ENCODE measurements around the gene SLC10A7. TPM values are rescaled to one million over a fixed set of nuclear protein-coding genes. Genes with fewer than 3 reads are reported as not detected.

The SLC10A7 gene
- total and polyA plus RNA-seq, 12 donors, result 1.7 to 27.5 (median 13.0) TPM

DNA sequence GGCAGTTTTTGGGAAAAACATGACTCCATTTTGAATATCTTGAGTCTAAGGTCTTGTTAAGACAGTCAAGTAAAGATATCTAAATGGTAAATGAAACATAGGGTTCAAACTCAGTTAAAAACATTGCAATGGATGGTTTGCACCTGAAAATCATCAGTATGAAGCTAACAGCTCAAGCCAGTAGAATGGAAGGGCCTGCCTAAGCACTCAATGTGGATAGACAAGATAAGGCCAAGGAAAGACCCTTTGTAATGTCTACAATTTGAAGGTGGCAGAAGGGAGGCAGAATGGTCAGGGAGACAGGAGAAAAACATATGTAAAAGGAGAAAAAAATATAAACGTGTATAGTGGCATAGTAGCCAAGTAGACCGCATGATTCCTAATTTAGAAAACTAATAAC lies 229.2 kb downstream of the SLC10A7 start:
- 40 to 94% (median 84%) methylated on average over 2 of the region's 2 CpGs for WGBS, 4 donors

GRCh38 chr4:146291313-146291712 lies 230.4 kb downstream of the SLC10A7 start:
- intact Hi-C loops (cut with DNase I), result no loop called here
- no peaks in the 10 kb centered on the region for H3K4me1 ChIP-seq (replicated peaks in 1 of 2)
- no peak for DNase-seq
- H3K27me3 ChIP-seq, result no peaks in the 10 kb centered on the region
- H3K9me3 ChIP-seq (replicated peaks in 1 of 3), result no peaks in the 10 kb centered on the region
- no peak overlapping the region for H3K4me3 ChIP-seq
- WGBS, 4 donors, result 96 to 100% (median 96%) methylated on average over 1 of the region's 1 CpG
- TF ChIP-seq, protein P1, sequence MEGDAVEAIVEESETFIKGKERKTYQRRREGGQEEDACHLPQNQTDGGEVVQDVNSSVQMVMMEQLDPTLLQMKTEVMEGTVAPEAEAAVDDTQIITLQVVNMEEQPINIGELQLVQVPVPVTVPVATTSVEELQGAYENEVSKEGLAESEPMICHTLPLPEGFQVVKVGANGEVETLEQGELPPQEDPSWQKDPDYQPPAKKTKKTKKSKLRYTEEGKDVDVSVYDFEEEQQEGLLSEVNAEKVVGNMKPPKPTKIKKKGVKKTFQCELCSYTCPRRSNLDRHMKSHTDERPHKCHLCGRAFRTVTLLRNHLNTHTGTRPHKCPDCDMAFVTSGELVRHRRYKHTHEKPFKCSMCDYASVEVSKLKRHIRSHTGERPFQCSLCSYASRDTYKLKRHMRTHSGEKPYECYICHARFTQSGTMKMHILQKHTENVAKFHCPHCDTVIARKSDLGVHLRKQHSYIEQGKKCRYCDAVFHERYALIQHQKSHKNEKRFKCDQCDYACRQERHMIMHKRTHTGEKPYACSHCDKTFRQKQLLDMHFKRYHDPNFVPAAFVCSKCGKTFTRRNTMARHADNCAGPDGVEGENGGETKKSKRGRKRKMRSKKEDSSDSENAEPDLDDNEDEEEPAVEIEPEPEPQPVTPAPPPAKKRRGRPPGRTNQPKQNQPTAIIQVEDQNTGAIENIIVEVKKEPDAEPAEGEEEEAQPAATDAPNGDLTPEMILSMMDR (IDR thresholded peaks at IDR 0.05), result no peak
- H3K36me3 ChIP-seq (replicated peaks in 1 of 2), result no peaks in the 10 kb centered on the region
- H3K27ac ChIP-seq, result no peak overlapping the region

More for the DNA sequence above, 229.2 kb downstream of the SLC10A7 start:
- intact Hi-C loops (cut with DNase I), result no loop called here
- no peak overlapping the region for H3K4me3 ChIP-seq
- H3K4me1 ChIP-seq (replicated peaks in 1 of 2), result no peaks in the 10 kb centered on the region
- H3K27me3 ChIP-seq, result no peaks in the 10 kb centered on the region
- no peak for TF ChIP-seq POLR2A (IDR thresholded peaks at IDR 0.05)
- TF ChIP-seq, protein P1 (IDR thresholded peaks at IDR 0.05), result no peak
- no peak overlapping the region for H3K27ac ChIP-seq
- no peaks in the 10 kb centered on the region for H3K36me3 ChIP-seq (replicated peaks in 1 of 2)
- H3K9me3 ChIP-seq (replicated peaks in 1 of 3), result no peaks in the 10 kb centered on the region
- no peak for DNase-seq

DNA sequence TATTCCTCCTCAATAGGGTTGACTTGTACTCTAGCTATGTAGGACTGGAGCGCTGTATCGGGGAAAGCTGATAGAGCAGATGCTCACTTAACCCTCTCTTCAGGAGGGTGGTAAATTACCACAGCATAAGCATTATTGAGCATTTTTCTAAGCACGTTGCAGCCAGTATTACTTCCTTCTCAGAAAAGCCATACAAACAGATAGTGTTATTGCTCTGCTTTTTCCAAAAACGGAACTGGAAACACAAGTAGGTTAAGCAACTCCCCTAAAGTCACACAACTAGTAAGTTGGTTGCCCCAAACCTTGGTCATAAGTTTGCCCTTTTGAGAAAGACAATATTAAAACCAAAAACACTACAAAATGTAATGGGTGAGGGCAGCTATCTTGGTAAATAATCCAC lies 233.5 kb downstream of the SLC10A7 start:
- WGBS, 4 donors, result 61 to 79% (median 68%) methylated on average over 4 of the region's 4 CpGs
- H3K27ac ChIP-seq, result no peak overlapping the region
- H3K27me3 ChIP-seq, result no peaks in the 10 kb centered on the region
- H3K4me3 ChIP-seq, result no peak overlapping the region
- peaks cover 0 to 10% of the 10 kb centered on the region in 2 donors for H3K4me1 ChIP-seq (replicated peaks in 1 of 2)
- TF ChIP-seq POLR2A (IDR thresholded peaks at IDR 0.05), result no peak
- TF ChIP-seq, protein P1 (IDR thresholded peaks at IDR 0.05), result no peak
- H3K36me3 ChIP-seq (replicated peaks in 1 of 2), result no peaks in the 10 kb centered on the region
- no peaks in the 10 kb centered on the region for H3K9me3 ChIP-seq (replicated peaks in 1 of 3)
- intact Hi-C loops (cut with DNase I), result no loop called here
- DNase-seq, result no peak

DNA sequence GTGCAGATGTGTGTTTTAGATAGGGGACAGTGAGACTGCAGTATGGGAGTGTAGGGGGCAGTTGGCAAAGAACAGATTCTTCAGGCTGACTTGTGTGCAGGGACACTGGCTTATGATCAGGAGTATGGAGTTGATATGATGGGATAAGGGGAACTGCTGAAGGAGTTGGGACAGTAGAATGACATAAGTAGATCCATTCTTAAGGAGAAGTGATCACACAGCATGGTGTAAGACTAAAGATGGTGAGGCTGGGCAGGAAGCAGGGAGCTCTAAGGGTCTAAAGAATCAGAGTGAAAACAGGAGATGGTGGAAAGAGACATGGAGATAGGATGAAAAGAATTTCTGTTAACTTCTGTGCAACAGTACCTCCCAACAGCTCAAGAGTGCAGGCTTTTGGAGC lies 236.7 kb downstream of the SLC10A7 start:
- H3K4me1 ChIP-seq (replicated peaks in 1 of 2), result peaks cover 0 to 10% of the 10 kb centered on the region in 2 donors
- no peaks in the 10 kb centered on the region for H3K9me3 ChIP-seq (replicated peaks in 1 of 3)
- H3K36me3 ChIP-seq (replicated peaks in 1 of 2), result no peaks in the 10 kb centered on the region
- no peak for DNase-seq
- TF ChIP-seq POLR2A (IDR thresholded peaks at IDR 0.05), result no peak
- TF ChIP-seq, protein P1 (IDR thresholded peaks at IDR 0.05), result no peak
- no peak overlapping the region for H3K27ac ChIP-seq
- no peak overlapping the region for H3K4me3 ChIP-seq
- H3K27me3 ChIP-seq, result no peaks in the 10 kb centered on the region
- intact Hi-C loops (cut with DNase I), result no loop called here

Data from adrenal gland (tissue), 12 donors.